ENCODE measurements around the gene VEZF1.

Gene VEZF1

GRCh38 chr17:57987581-57988300 is at the start of gene VEZF1:
TSS of gene VEZF1 (minus strand) at chr17:57988254. CDS start at chr17:57988111, 143 bp downstream.
- peak; percentile 84 for DNase-seq

- DNase-seq, result peak; percentile 10
These were observed 44.8 kb upstream of the VEZF1 start for GRCh38 chr17:58032691-58033415.

GRCh38 chr17:58028578-58028977 is 40.5 kb upstream of the VEZF1 start:
- DNase-seq, result no peak

GRCh38 chr17:58020401-58020800 is 32.3 kb upstream of the VEZF1 start:
- DNase-seq, result no peak

GRCh38 chr17:58019521-58019920 is 31.5 kb upstream of the VEZF1 start:
- no peak for DNase-seq

- DNase-seq, result no peak
These were observed 31.0 kb upstream of the VEZF1 start for GRCh38 chr17:58019039-58019438.

GRCh38 chr17:58010067-58010799 is 22.2 kb upstream of the VEZF1 start:
- no peak for DNase-seq

GRCh38 chr17:58007781-58008706 is 20.0 kb upstream of the VEZF1 start:
- no peak for DNase-seq

- peak; percentile 99 for DNase-seq
These were observed 19.1 kb upstream of the VEZF1 start, which contains the start of gene SRSF1 for GRCh38 chr17:58006924-58007780. TSS of gene SRSF1 (minus strand) at chr17:58007246. CDS start at chr17:58007137, 109 bp downstream.

- DNase-seq, result peak; percentile 76
These were observed 18.5 kb upstream of the VEZF1 start for GRCh38 chr17:58006560-58006923.

GRCh38 chr17:58005728-58006559 is 17.9 kb upstream of the VEZF1 start:
- no peak for DNase-seq

GRCh38 chr17:58005031-58005727 is 17.1 kb upstream of the VEZF1 start:
- no peak for DNase-seq

- no peak for DNase-seq
These were observed 16.0 kb upstream of the VEZF1 start for GRCh38 chr17:58004060-58004459.

- DNase-seq, result no peak
These were observed 14.9 kb upstream of the VEZF1 start for GRCh38 chr17:58002973-58003372.

GRCh38 chr17:58002154-58002948 is 14.3 kb upstream of the VEZF1 start:
- no peak for DNase-seq

GRCh38 chr17:58001461-58002124 is 13.5 kb upstream of the VEZF1 start:
- DNase-seq, result no peak

- DNase-seq, result peak; percentile 85
These were observed 11.5 kb upstream of the VEZF1 start for GRCh38 chr17:57999496-58000017.

- DNase-seq, result no peak
These were observed 11.0 kb upstream of the VEZF1 start for GRCh38 chr17:57999010-57999495.
